Transverse colon (tissue), 3 donors: ENCODE data around the gene ATG7.

Experiments
- CTCF ChIP-seq, 5 experiments: fragments of 200-600 bp in 3 of 5; fragments of 450-650 bp in 2 of 5; sonication (generic) in 3 of 5; IDR thresholded peaks; 1 replicate in 2 of 5; 2 replicates in 3 of 5; pipeline ENCODE4 v1.5.1; 2016 to 2017; ENCODE audit warnings: antibody characterized with exemption in 5 of 5, inconsistent platforms in 3 of 5, mild to moderate bottlenecking in 2 of 5, moderate library complexity in 1 of 5
- EP300 ChIP-seq: sonication (generic); formaldehyde crosslinking; IDR thresholded peaks from one replicate; pipeline ENCODE4 v1.6.1; 2017; ENCODE audit warnings: antibody characterized with exemption, low read depth
- POLR2A ChIP-seq: fragments of 450-650 bp; IDR thresholded peaks from one replicate; pipeline ENCODE4 v1.6.1; 2016; ENCODE audit warnings: antibody characterized with exemption, mild to moderate bottlenecking, moderate library complexity

DNA sequence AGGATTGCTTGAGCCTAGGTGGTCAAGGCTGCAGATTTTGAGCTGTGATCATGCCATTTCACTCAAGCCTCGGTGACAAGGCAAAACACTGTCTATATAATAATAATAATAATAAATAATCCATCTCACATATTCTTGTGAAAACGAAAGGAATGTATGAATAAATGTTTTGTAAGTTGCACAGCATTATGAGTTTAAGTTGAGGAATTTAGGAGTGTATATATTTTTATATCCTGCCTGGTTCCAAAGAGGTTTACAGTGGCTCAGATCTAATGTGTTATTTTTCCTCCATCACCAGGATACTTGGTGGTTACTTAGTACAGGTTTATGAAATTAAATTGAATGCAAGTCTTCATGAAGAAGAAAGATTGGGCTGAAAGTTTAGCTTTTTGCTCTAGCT is 77.2 kb downstream of the ATG7 start:
- no peak for TF ChIP-seq CTCF (IDR thresholded peaks at IDR 0.05)
- TF ChIP-seq POLR2A: no peak
- TF ChIP-seq EP300: no peak
